SK-N-SH treated with all-trans-retinoic acid at 6 μM for 48 hours (cell line): ENCODE data around the gene TMEM176B.

Source experiments
- ARNTL ChIP-seq: fragments of 450-650 bp; formaldehyde crosslinking; IDR thresholded peaks from 2 replicates; pipeline ENCODE4 v1.5.0; 2020; ENCODE audit warnings: low read depth, mild to moderate bottlenecking, moderate library complexity, borderline replicate concordance
- BACH2 ChIP-seq: fragments of 250-450 bp; sonication (Bioruptor Pico); IDR thresholded peaks from 2 replicates; pipeline ENCODE4 v1.9.0; 2021; ENCODE audit warnings: mild to moderate bottlenecking, borderline replicate concordance
- CSDC2 ChIP-seq: fragments of 250-450 bp; sonication (Bioruptor Pico); IDR thresholded peaks from 2 replicates; pipeline ENCODE4 v1.5.0; 2020; ENCODE audit warnings: mild to moderate bottlenecking, moderate library complexity
- ZFP3 ChIP-seq: fragments of 250-450 bp; sonication (Bioruptor Pico); IDR thresholded peaks from 2 replicates; pipeline ENCODE4 v1.5.0; 2020; ENCODE audit warnings: mild to moderate bottlenecking, moderate library complexity
- ZFP30 ChIP-seq: fragments of 450-650 bp; formaldehyde crosslinking; IDR thresholded peaks from 2 replicates; pipeline ENCODE4 v1.5.0; 2022; ENCODE audit warnings: mild to moderate bottlenecking, moderate library complexity
- ZNF8 ChIP-seq: fragments of 450-650 bp; formaldehyde crosslinking; IDR thresholded peaks from 2 replicates; pipeline ENCODE4 v1.5.0; 2020; ENCODE audit warnings: mild to moderate bottlenecking, moderate library complexity
- TF ChIP-seq, protein P1 (sequence below): fragments of 250-450 bp; sonication (Bioruptor Pico); IDR thresholded peaks from 2 replicates; pipeline ENCODE4 v1.8.0; 2020; ENCODE audit warnings: mild to moderate bottlenecking, moderate library complexity, borderline replicate concordance

DNA sequence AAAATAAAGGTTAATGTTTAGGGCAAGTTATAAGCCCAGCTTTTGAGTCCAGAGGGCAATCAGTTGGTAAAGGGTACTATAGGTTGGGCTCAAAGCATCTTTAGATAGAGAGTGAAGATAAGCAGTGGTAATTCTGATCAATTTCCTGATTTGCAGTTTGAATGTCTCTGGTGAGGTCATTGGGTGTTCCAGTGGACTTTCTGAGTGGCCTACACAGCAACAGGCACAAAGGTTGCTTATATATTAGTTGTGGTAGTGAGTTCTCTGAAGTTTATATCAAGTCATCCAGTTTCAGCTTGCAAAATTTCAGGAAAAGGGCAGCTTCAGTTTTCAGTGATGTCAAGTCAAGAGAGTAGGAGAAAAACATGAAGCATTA lies 33.8 kb downstream of the TMEM176B start:
- no peak for TF ChIP-seq ARNTL (CRISPR knock-in tag)
- no peak for TF ChIP-seq ZFP3
- TF ChIP-seq, protein P1, sequence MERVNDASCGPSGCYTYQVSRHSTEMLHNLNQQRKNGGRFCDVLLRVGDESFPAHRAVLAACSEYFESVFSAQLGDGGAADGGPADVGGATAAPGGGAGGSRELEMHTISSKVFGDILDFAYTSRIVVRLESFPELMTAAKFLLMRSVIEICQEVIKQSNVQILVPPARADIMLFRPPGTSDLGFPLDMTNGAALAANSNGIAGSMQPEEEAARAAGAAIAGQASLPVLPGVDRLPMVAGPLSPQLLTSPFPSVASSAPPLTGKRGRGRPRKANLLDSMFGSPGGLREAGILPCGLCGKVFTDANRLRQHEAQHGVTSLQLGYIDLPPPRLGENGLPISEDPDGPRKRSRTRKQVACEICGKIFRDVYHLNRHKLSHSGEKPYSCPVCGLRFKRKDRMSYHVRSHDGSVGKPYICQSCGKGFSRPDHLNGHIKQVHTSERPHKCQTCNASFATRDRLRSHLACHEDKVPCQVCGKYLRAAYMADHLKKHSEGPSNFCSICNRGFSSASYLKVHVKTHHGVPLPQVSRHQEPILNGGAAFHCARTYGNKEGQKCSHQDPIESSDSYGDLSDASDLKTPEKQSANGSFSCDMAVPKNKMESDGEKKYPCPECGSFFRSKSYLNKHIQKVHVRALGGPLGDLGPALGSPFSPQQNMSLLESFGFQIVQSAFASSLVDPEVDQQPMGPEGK (CRISPR knock-in tag): no peak
- TF ChIP-seq ZFP30 (CRISPR knock-in tag): no peak
- TF ChIP-seq BACH2 (CRISPR knock-in tag): no peak
- TF ChIP-seq CSDC2 (CRISPR knock-in tag): no peak
- TF ChIP-seq ZNF8 (CRISPR knock-in tag): no peak
